H1 (cell line): ENCODE measurements around the gene PTPN5. TPM values are rescaled to one million over a fixed set of nuclear protein-coding genes. Genes with fewer than 3 reads are reported as not detected.

ENCODE experiments used
- CTCF ChIA-PET: fragments of 300-600 bp; sonication (Branson Sonifier 250); formaldehyde crosslinking; loops from one replicate; lab custom pipeline; 2021; ENCODE audit not compliant: partially characterized antibody; lab: Charles Lee
- POLR2A ChIA-PET: fragments of 300-600 bp; sonication (Branson Sonifier 250); formaldehyde crosslinking; loops from one replicate; lab custom pipeline; 2021; ENCODE audit warnings: inconsistent platforms; ENCODE audit not compliant: partially characterized antibody; lab: Charles Lee
- DNase-seq, 2 experiments: peaks; one replicate each; pipeline versions ENCODE4 v3.0.0 to v3.0.0-alpha.2; 2010 to 2022; ENCODE audit warnings: low spot score in 2 of 2, low read depth in 1 of 2, mixed read lengths in 1 of 2
- FAIRE-seq: peaks from 2 replicates; lab custom pipeline; 2011; peaks lifted over from hg19 to GRCh38; lab: Jason Lieb, UNC
- H2AFZ ChIP-seq: 2 replicates; pipeline ENCODE4 v1.8.1; 2012; ENCODE audit warnings: low read length, inconsistent platforms
- H2AK5ac ChIP-seq: 2 replicates; pipeline ENCODE4 v1.6.1; 2013; ENCODE audit warnings: low read depth, low read length
- H2BK120ac ChIP-seq: replicated peaks from 2 replicates; pipeline ENCODE3; 2013; ENCODE audit warnings: low read depth, low read length, inconsistent platforms
- H2BK12ac ChIP-seq: 2 replicates; pipeline ENCODE4 v1.6.1; 2013; ENCODE audit warnings: low read depth, low read length
- H2BK15ac ChIP-seq: 2 replicates; pipeline ENCODE4 v1.6.1; 2013; ENCODE audit warnings: low read length
- H2BK20ac ChIP-seq: 2 replicates; pipeline ENCODE4 v1.6.1; 2013; ENCODE audit warnings: low read length
- H2BK5ac ChIP-seq: 2 replicates; pipeline ENCODE4 v1.6.1; 2013; ENCODE audit warnings: low read depth, low read length
- H3K14ac ChIP-seq: 2 replicates; pipeline ENCODE4 v1.6.1; 2013; ENCODE audit warnings: inconsistent platforms; ENCODE audit not compliant: insufficient read length
- H3K18ac ChIP-seq: 2 replicates; pipeline ENCODE4 v1.6.1; 2013; ENCODE audit warnings: low read length; ENCODE audit errors: extremely low read depth
- H3K23ac ChIP-seq: 2 replicates; pipeline ENCODE4 v1.6.1; 2013; ENCODE audit warnings: inconsistent platforms; ENCODE audit not compliant: insufficient read length
- H3K23me2 ChIP-seq: 2 replicates; pipeline ENCODE4 v1.6.1; 2013; ENCODE audit warnings: low read depth, low read length
- H3K27ac ChIP-seq: 2 replicates; pipeline ENCODE4 v1.6.1; 2011; ENCODE audit warnings: low read depth, low read length, inconsistent platforms
- H3K27me3 ChIP-seq, 4 experiments: replicated peaks in 1 of 4; 1 replicate in 1 of 4; 2 replicates in 3 of 4; pipeline versions ENCODE4 v1.6.1 to v1.8.1; 2011 to 2013; ENCODE audit warnings: low read length in 3 of 4, mild to moderate bottlenecking in 3 of 4, inconsistent platforms in 2 of 4, mixed read lengths in 2 of 4, moderate library complexity in 1 of 4; ENCODE audit not compliant: control insufficient read depth in 3 of 4, insufficient read depth in 3 of 4; ENCODE audit errors: extremely low read depth in 1 of 4
- H3K36me3 ChIP-seq, 4 experiments: 2 replicates each; pipeline versions ENCODE4 v1.6.1 to v1.8.1; 2011 to 2013; ENCODE audit warnings: mild to moderate bottlenecking in 4 of 4, low read length in 3 of 4, moderate library complexity in 2 of 4, control low read depth in 1 of 4, inconsistent platforms in 1 of 4; ENCODE audit not compliant: insufficient read depth in 4 of 4, control insufficient read depth in 2 of 4
- H3K4ac ChIP-seq: replicated peaks from 2 replicates; pipeline ENCODE3; 2013; ENCODE audit warnings: low read length, low read depth, mixed read lengths, inconsistent platforms; ENCODE audit not compliant: insufficient read length
- H3K4me1 ChIP-seq, 4 experiments: replicated peaks in 1 of 4; 1 replicate in 1 of 4; 2 replicates in 3 of 4; pipeline versions ENCODE4 v1.6.1 to v1.8.1; 2011 to 2013; ENCODE audit warnings: low read length in 3 of 4, inconsistent platforms in 2 of 4, mixed read lengths in 1 of 4; ENCODE audit not compliant: insufficient read depth in 4 of 4, control insufficient read depth in 3 of 4
- H3K4me2 ChIP-seq, 2 experiments: 2 replicates each; pipeline versions ENCODE4 v1.6.1 to v1.8.1; 2011 to 2013; ENCODE audit warnings: low read depth in 2 of 2, low read length in 2 of 2, control low read depth in 1 of 2, inconsistent platforms in 1 of 2, mild to moderate bottlenecking in 1 of 2; ENCODE audit not compliant: insufficient read depth in 1 of 2
- H3K4me3 ChIP-seq, 4 experiments: fragments of 200-600, 300-600 bp in 1 of 4; sonication (generic), shearing (Covaris generic), sonication (Bioruptor Twin) in 1 of 4; 2 replicates each; pipeline versions ENCODE4 v1.5.1 to v1.8.1; 2011 to 2016; ENCODE audit warnings: low read length in 4 of 4, low read depth in 3 of 4, control low read depth in 2 of 4, inconsistent platforms in 2 of 4, mild to moderate bottlenecking in 2 of 4, mixed read lengths in 1 of 4, moderate library complexity in 1 of 4; ENCODE audit not compliant: insufficient read depth in 2 of 4; ENCODE audit errors: extremely low read depth in 1 of 4
- H3K56ac ChIP-seq: replicated peaks from 2 replicates; pipeline ENCODE3; 2013; ENCODE audit warnings: low read depth, mild to moderate bottlenecking, mixed read lengths, low read length, inconsistent platforms; ENCODE audit not compliant: insufficient read length
- H3K79me1 ChIP-seq: 2 replicates; pipeline ENCODE4 v1.6.1; 2013; ENCODE audit warnings: low read depth, low read length, control low read depth
- H3K79me2 ChIP-seq, 2 experiments: 2 replicates each; pipeline versions ENCODE4 v1.6.1 to v1.8.1; 2012 to 2013; ENCODE audit warnings: low read length in 2 of 2, mild to moderate bottlenecking in 2 of 2, inconsistent platforms in 1 of 2; ENCODE audit not compliant: insufficient read depth in 2 of 2, control insufficient read depth in 1 of 2
- H3K9ac ChIP-seq, 4 experiments: replicated peaks in 1 of 4; 1 replicate in 1 of 4; 2 replicates in 3 of 4; pipeline versions ENCODE4 v1.6.1 to v1.8.1; 2011 to 2013; ENCODE audit warnings: low read depth in 3 of 4, low read length in 3 of 4, control low read depth in 2 of 4, mild to moderate bottlenecking in 2 of 4, moderate library complexity in 2 of 4, inconsistent platforms in 1 of 4; ENCODE audit errors: extremely low read depth in 1 of 4
- H3K9me3 ChIP-seq, 2 experiments: 2 replicates each; pipeline versions ENCODE4 v1.6.1 to v1.8.1; 2012 to 2013; ENCODE audit warnings: mild to moderate bottlenecking in 2 of 2, moderate library complexity in 2 of 2, control low read depth in 1 of 2, inconsistent platforms in 1 of 2, low read depth in 1 of 2, low read length in 1 of 2, mixed read lengths in 1 of 2; ENCODE audit not compliant: insufficient read depth in 2 of 2
- H4K20me1 ChIP-seq, 2 experiments: replicated peaks in 1 of 2; 2 replicates each; pipeline versions ENCODE3 to v1.8.1; 2011 to 2013; ENCODE audit warnings: inconsistent platforms in 2 of 2, low read length in 2 of 2, mild to moderate bottlenecking in 1 of 2; ENCODE audit not compliant: insufficient read depth in 2 of 2, control insufficient read depth in 1 of 2
- H4K5ac ChIP-seq: 2 replicates; pipeline ENCODE4 v1.6.1; 2013; ENCODE audit warnings: low read length, low read depth, mixed read lengths, inconsistent platforms; ENCODE audit not compliant: insufficient read length
- H4K8ac ChIP-seq: 2 replicates; pipeline ENCODE4 v1.8.0; 2013; ENCODE audit warnings: mild to moderate bottlenecking, moderate library complexity, low read length, inconsistent platforms; ENCODE audit not compliant: insufficient read depth; ENCODE audit errors: extremely low read depth
- H4K91ac ChIP-seq: replicated peaks from 2 replicates; pipeline ENCODE3; 2013; ENCODE audit warnings: low read length, mixed read lengths, inconsistent platforms; ENCODE audit not compliant: insufficient read length
- ASH2L ChIP-seq: fragments of 200-600, 300-600 bp; sonication (generic); IDR thresholded peaks from one replicate; pipeline ENCODE4 v1.7.1; 2017; ENCODE audit warnings: low read length
- CBX5 ChIP-seq: fragments of 300-800, 300-1000 bp; sonication (generic); IDR thresholded peaks from 2 replicates; pipeline ENCODE4 v1.7.1; 2016; ENCODE audit warnings: antibody characterized with exemption, low read length, low read depth
- CBX8 ChIP-seq: fragments of 300-800, 300-1000 bp; sonication (generic); IDR thresholded peaks from 2 replicates; pipeline ENCODE4 v1.7.1; 2016; ENCODE audit warnings: low read depth, low read length, borderline replicate concordance
- CTBP2 ChIP-seq: IDR thresholded peaks from 2 replicates; pipeline ENCODE4 v1.7.0; 2011; ENCODE audit warnings: borderline replicate concordance, mild to moderate bottlenecking, moderate library complexity, mixed read lengths, low read length; ENCODE audit not compliant: insufficient read depth, insufficient read length
- EGR1 ChIP-seq: IDR thresholded peaks from 2 replicates; pipeline ENCODE4 v1.6.1; 2011; ENCODE audit warnings: low read depth, low read length, borderline replicate concordance
- EZH2 ChIP-seq: fragments of 200-600 bp; sonication (generic); IDR thresholded peaks from 2 replicates; pipeline ENCODE4 v1.7.1; 2012; ENCODE audit warnings: low read depth, mild to moderate bottlenecking, moderate library complexity, low read length, inconsistent platforms; ENCODE audit not compliant: severe bottlenecking
- GABPA ChIP-seq: IDR thresholded peaks from 2 replicates; pipeline ENCODE4 v1.6.1; 2011; ENCODE audit warnings: mild to moderate bottlenecking, low read length, moderate library complexity, borderline replicate concordance; ENCODE audit not compliant: insufficient read depth
- JUND ChIP-seq: IDR thresholded peaks from 2 replicates; pipeline ENCODE4 v1.6.1; 2011; ENCODE audit warnings: mild to moderate bottlenecking, improper control_type of control experiment, low read length
- KDM1A ChIP-seq: fragments of 200-600, 300-600 bp; sonication (generic); IDR thresholded peaks from 2 replicates; pipeline ENCODE4 v1.7.1; 2016; ENCODE audit warnings: mild to moderate bottlenecking, low read length, borderline replicate concordance
- SAP30 ChIP-seq: fragments of 300-600 bp; sonication (generic); IDR thresholded peaks from 2 replicates; pipeline ENCODE4 v1.7.1; 2012; ENCODE audit warnings: low read length, moderate library complexity, mild to moderate bottlenecking, inconsistent platforms; ENCODE audit not compliant: insufficient read depth, insufficient replicate concordance
- SIN3A ChIP-seq, 2 experiments: IDR thresholded peaks in 1 of 2; conservative IDR thresholded peaks in 1 of 2; 2 replicates each; pipeline ENCODE4 v1.6.1; 2011 to 2012; ENCODE audit warnings: low read length in 2 of 2, improper control_type of control experiment in 1 of 2, low read depth in 1 of 2, mild to moderate bottlenecking in 1 of 2
- SIRT6 ChIP-seq: IDR thresholded peaks from one replicate; pipeline ENCODE4 v1.7.1; 2012; ENCODE audit warnings: low read length, inconsistent platforms
- TAF7 ChIP-seq: optimal IDR thresholded peaks from 2 replicates; pipeline ENCODE3; 2011; ENCODE audit warnings: low read depth, mild to moderate bottlenecking, inconsistent platforms, low read length, moderate library complexity, borderline replicate concordance
- TEAD4 ChIP-seq: IDR thresholded peaks from 2 replicates; pipeline ENCODE4 v1.6.1; 2012; ENCODE audit warnings: low read depth, low read length, inconsistent platforms, mixed read lengths
- WGBS, 2 experiments: shearing (Covaris generic) in 1 of 2; methylation state at CpG; one replicate each; pipeline versions ENCODE4 v1.1.6 to v1.1.7; 2013 to 2015; ENCODE audit warnings: low lambda C conversion rate in 2 of 2, mixed read lengths in 2 of 2, inconsistent platforms in 1 of 2, low coverage in 1 of 2, missing lambda C conversion rate in 1 of 2; ENCODE audit not compliant: insufficient replicate concordance in 2 of 2, insufficient coverage in 1 of 2, insufficient read length in 1 of 2; ENCODE audit errors: extremely low coverage in 1 of 2, missing lambda C conversion rate in 1 of 2; 5-methylcytosine and 5-hydroxymethylcytosine counted together
- polyA plus RNA-seq, 7 experiments: library from polyadenylated mRNA; depleted of rRNA in 3 of 7; stranded (reverse) in 5 of 7; unstranded in 2 of 7; fragments of >200 nt in 5 of 7; fragments of 200-250 nt in 2 of 7; gene quantifications; 1 replicate in 5 of 7; 2 replicates in 1 of 7; 4 replicates in 1 of 7; pipeline versions ENCODE4 v1.2.1 to v1.2.3, GENCODE V29; 2011 to 2013; ENCODE audit warnings: missing spikeins in 2 of 7, mixed read lengths in 2 of 7
- total RNA-seq: library from RNA; stranded (reverse); fragmentation: NEBNext Ultra II Directional; extraction: Animal tissue kit (Norgen Biotek cat#: 25700); gene quantifications from 2 replicates; pipeline ENCODE4 v1.2.1, GENCODE V29; 2021

The PTPN5 gene
- total and polyA plus RNA-seq, 2 of the 8 experiments (the other 6 are each of a cell fraction or from before 2014, with no cell fraction given), result 8.4 to 12.9 TPM

DNA sequence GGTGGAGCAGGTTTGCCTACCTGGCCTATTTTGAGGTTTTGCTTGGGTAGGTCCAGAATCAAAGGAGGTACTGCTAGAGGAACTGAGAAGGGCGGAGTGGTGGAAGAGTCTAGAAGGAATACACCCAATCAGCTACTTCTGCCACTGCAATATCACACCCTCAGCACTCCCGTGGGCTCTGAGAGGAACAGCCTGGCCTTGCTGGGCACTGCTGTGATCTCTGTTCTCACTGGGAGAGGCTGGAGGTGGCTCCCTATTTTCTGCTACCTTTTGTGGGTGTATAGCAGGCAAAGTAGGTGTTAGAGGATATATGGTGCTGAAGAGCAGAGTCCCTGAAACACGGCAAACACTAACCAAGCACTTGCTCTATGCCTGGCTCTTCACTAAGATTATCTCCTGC, 40.7 kb downstream of the PTPN5 start:
- 94% methylated on average over 3 of the region's 3 CpGs; no CpG with 5 or more reads in 1 of the 2 experiments for WGBS, 2 experiments
- Histone ChIP-seq H3K4ac (no peak overlapping the region), H3K4me3 (no peak overlapping the region), H3K4me1 (peaks cover 0 to 8% (median 4%) of the 10 kb centered on the region in 4 experiments; a peak in 4 of 7 replicates), H3K18ac (no peak overlapping the region), H2AFZ (no peak overlapping the region), H3K27ac (no peak overlapping the region), H4K91ac (no peak overlapping the region), H3K14ac (no peak overlapping the region), H4K8ac (no peak overlapping the region), H2AK5ac (no peak overlapping the region), H2BK120ac (no peak overlapping the region), H4K20me1 (no peaks in the 10 kb centered on the region), H2BK15ac (0 out of 2 replicates have a peak overlapping the region, but pooled peaks have one; percentile 14), H3K56ac (no peak overlapping the region), H3K23me2 (no peaks in the 10 kb centered on the region), H3K79me2 (no peaks in the 10 kb centered on the region), H2BK12ac (no peak overlapping the region), H2BK20ac (no peak overlapping the region), H3K27me3 (no peaks in the 10 kb centered on the region), H3K9ac (no peak overlapping the region), H3K23ac (no peak overlapping the region), H3K79me1 (no peaks in the 10 kb centered on the region), H2BK5ac (no peak overlapping the region; the same call in 1 of the 2 replicates), H3K4me2 (no peak overlapping the region), H3K36me3 (no peaks in the 10 kb centered on the region), H3K9me3 (no peaks in the 10 kb centered on the region), H4K5ac (no peak overlapping the region)
- ChIA-PET CTCF (interaction anchor here (1.0 to 4.0 kb wide), 4 partner anchors 8 to 22 kb away, joined by 3 to 27 read pairs (median 13); no protein-coding TSS in a partner anchor), POLR2A (no interaction called here)
- FAIRE-seq (no peak), DNase-seq (no peak)
- no peak for TF ChIP-seq SAP30
- no peak for TF ChIP-seq CBX8
- no peak for TF ChIP-seq ASH2L
- TF ChIP-seq EZH2, result no peak
- no peak for TF ChIP-seq JUND
- TF ChIP-seq EGR1, result no peak
- no peak for TF ChIP-seq SIRT6
- TF ChIP-seq CTBP2, result no peak
- TF ChIP-seq TAF7, result no peak
- TF ChIP-seq KDM1A, result no peak
- TF ChIP-seq SIN3A (conservative IDR thresholded peaks at IDR 0.05 in 1 of 2, IDR thresholded peaks at IDR 0.05 in 1 of 2; ENCODE audit: low read depth in 1 of 2, low read length in 2 of 2), result no peak
- TF ChIP-seq GABPA, result no peak
- TF ChIP-seq CBX5, result no peak
- no peak for TF ChIP-seq TEAD4
